Suprapubic skin (tissue), 4 donors: Measurements from ENCODE around the gene SNTN.

ENCODE experiments used
- CTCF ChIP-seq, 2 donors: fragments of 200-600 bp in 1 of 2; fragments of 450-650 bp in 1 of 2; sonication (generic) in 1 of 2; IDR thresholded peaks; one replicate each; pipeline ENCODE4 v1.5.1; 2016 to 2019; ENCODE audit warnings: antibody characterized with exemption in 2 of 2, mild to moderate bottlenecking in 1 of 2, moderate library complexity in 1 of 2
- POLR2A ChIP-seq, 2 donors: fragments of 450-650 bp; IDR thresholded peaks; one replicate each; pipeline ENCODE4 v1.6.1; 2017; ENCODE audit warnings: antibody characterized with exemption in 2 of 2, mild to moderate bottlenecking in 2 of 2, moderate library complexity in 2 of 2
- POLR2AphosphoS5 ChIP-seq, 3 donors: sonication (generic); formaldehyde crosslinking; IDR thresholded peaks; one replicate each; pipeline ENCODE4 v1.6.1; 2017; ENCODE audit warnings: antibody characterized with exemption in 3 of 3

GRCh38 chr3:63655519-63655918 is 3.0 kb downstream of the SNTN start:
- TF ChIP-seq CTCF (IDR thresholded peaks at IDR 0.05) (no peak), POLR2AphosphoS5 (IDR thresholded peaks at IDR 0.05) (no peak), POLR2A (IDR thresholded peaks at IDR 0.05) (no peak)
